Nephron progenitor cell (in vitro differentiated cells): ENCODE data around the gene ATP8B3.

ENCODE experiments used
- DNase-seq: peaks from one replicate; pipeline ENCODE4 v3.0.0; 2021
- H3K27ac Mint-ChIP-seq: 2 replicates; pipeline ENCODE4 v1.8.0; 2021; ENCODE audit warnings: mild to moderate bottlenecking, moderate library complexity, mixed read lengths
- H3K27me3 Mint-ChIP-seq: 2 replicates; pipeline ENCODE4 v1.8.0; 2021; ENCODE audit warnings: mild to moderate bottlenecking, low read depth, mixed read lengths; ENCODE audit not compliant: poor library complexity
- H3K36me3 Mint-ChIP-seq: 2 replicates; pipeline ENCODE4 v1.8.0; 2021; ENCODE audit warnings: low read depth, mixed read lengths
- H3K4me1 Mint-ChIP-seq: 2 replicates; pipeline ENCODE4 v1.8.0; 2021; ENCODE audit warnings: mixed read lengths
- H3K4me3 Mint-ChIP-seq: 2 replicates; pipeline ENCODE4 v1.8.0; 2021; ENCODE audit warnings: mild to moderate bottlenecking, moderate library complexity, mixed read lengths
- H3K9me3 Mint-ChIP-seq: 2 replicates; pipeline ENCODE4 v1.8.0; 2021; ENCODE audit warnings: mild to moderate bottlenecking, moderate library complexity, mixed read lengths
- CTCF ChIP-seq: fragments of 200-600 bp; sonication (generic); IDR thresholded peaks from 2 replicates; pipeline ENCODE4 v1.5.0; 2021; ENCODE audit warnings: antibody characterized with exemption

The ATP8B3 gene

GRCh38 chr19:1823020-1823419 is 10.9 kb upstream of the ATP8B3 start:
- H3K36me3 Mint-ChIP-seq, result peaks cover 23% of the 10 kb centered on the region
- H3K9me3 Mint-ChIP-seq, result no peaks in the 10 kb centered on the region
- no peak overlapping the region for H3K4me3 Mint-ChIP-seq
- peaks cover 25% of the 10 kb centered on the region for H3K4me1 Mint-ChIP-seq
- no peak for TF ChIP-seq CTCF
- no peak overlapping the region for H3K27ac Mint-ChIP-seq
- DNase-seq, result no peak
- H3K27me3 Mint-ChIP-seq, result no peaks in the 10 kb centered on the region

- Mint-ChIP-seq H3K36me3 (peaks cover 23% of the 10 kb centered on the region), H3K4me3 (no peak overlapping the region), H3K9me3 (no peaks in the 10 kb centered on the region), H3K27ac (no peak overlapping the region), H3K27me3 (no peaks in the 10 kb centered on the region), H3K4me1 (peaks cover 25% of the 10 kb centered on the region)
- TF ChIP-seq CTCF, result no peak
- DNase-seq, result no peak
These were observed 10.1 kb upstream of the ATP8B3 start for GRCh38 chr19:1822210-1822609.

- H3K27ac Mint-ChIP-seq, result no peak overlapping the region
- TF ChIP-seq CTCF, result no peak
These were observed 7.5 kb upstream of the ATP8B3 start for GRCh38 chr19:1819341-1820255.

GRCh38 chr19:1818549-1819195 is 6.6 kb upstream of the ATP8B3 start:
- peaks cover 3% of the 10 kb centered on the region for H3K27me3 Mint-ChIP-seq
- no peak overlapping the region for H3K4me3 Mint-ChIP-seq
- no peak for TF ChIP-seq CTCF

More at GRCh38 chr19:1819341-1820255, 7.5 kb upstream of the ATP8B3 start:
- Mint-ChIP-seq H3K9me3 (no peaks in the 10 kb centered on the region), H3K4me3 (no peak overlapping the region), H3K36me3 (peaks cover 18% of the 10 kb centered on the region), H3K27me3 (no peaks in the 10 kb centered on the region), H3K4me1 (peaks cover 19% of the 10 kb centered on the region)
- DNase-seq, result no peak

GRCh38 chr19:1817553-1818179 is 5.6 kb upstream of the ATP8B3 start:
- H3K4me1 Mint-ChIP-seq, result peaks cover 21% of the 10 kb centered on the region
- TF ChIP-seq CTCF, result no peak
- H3K9me3 Mint-ChIP-seq, result no peaks in the 10 kb centered on the region
- H3K36me3 Mint-ChIP-seq, result peaks cover 14% of the 10 kb centered on the region
- H3K27me3 Mint-ChIP-seq, result peaks cover 6% of the 10 kb centered on the region
- no peak overlapping the region for H3K4me3 Mint-ChIP-seq
- no peak for DNase-seq
- H3K27ac Mint-ChIP-seq, result no peak overlapping the region

More at GRCh38 chr19:1818549-1819195, 6.6 kb upstream of the ATP8B3 start:
- DNase-seq, result no peak
- Mint-ChIP-seq H3K9me3 (no peaks in the 10 kb centered on the region), H3K4me1 (peaks cover 14% of the 10 kb centered on the region), H3K36me3 (peaks cover 14% of the 10 kb centered on the region), H3K27ac (no peak overlapping the region)
